Measurements from ENCODE around the gene TTLL5.
A peak's percentile ranks its signal among the peaks of the same experiment; 100 is the strongest.

The TTLL5 gene

DNA sequence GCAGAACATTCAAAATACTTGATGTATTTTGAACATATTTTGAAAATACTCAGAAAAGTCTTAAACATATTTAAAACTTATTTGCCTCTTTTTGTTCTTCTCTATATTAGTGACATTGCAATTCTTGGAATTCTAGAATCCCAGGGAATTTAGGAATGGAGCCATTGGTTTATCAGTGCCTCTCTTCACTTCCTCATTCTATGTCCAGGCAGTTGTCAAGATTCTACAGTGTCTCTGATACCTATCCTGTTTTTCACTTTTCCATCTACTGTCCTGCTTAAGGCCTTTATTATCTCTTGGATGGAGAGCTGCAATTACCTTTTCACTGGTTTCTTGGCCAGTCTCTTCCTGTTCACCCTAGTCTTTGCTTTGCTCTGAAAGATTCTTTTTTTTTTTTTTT lies 144.6 kb downstream of the TTLL5 start:
- DNase-seq: no peak

DNA sequence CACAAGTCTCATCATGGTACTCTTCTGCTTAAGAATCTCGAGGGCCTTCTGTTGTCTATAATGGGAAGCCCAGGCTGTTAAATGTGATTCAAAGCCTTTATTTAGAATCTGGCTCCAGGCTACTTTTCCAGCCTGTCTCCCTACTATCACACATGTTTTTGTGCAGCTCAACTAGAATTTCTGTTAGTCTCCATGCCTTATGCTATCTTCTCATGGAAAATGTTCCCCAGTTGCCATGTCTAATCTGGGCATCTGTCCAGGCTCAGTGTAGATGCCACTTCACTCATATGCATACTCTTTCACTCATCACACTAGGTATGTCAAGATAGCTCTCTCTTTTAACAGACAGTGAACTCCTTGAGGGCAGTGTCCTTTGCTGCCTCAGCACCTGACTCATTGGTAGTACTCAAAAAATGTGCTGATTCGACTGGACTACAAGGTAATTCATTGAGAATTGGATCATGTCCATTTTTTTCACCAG lies 145.3 kb downstream of the TTLL5 start:
- no peak for DNase-seq

DNA sequence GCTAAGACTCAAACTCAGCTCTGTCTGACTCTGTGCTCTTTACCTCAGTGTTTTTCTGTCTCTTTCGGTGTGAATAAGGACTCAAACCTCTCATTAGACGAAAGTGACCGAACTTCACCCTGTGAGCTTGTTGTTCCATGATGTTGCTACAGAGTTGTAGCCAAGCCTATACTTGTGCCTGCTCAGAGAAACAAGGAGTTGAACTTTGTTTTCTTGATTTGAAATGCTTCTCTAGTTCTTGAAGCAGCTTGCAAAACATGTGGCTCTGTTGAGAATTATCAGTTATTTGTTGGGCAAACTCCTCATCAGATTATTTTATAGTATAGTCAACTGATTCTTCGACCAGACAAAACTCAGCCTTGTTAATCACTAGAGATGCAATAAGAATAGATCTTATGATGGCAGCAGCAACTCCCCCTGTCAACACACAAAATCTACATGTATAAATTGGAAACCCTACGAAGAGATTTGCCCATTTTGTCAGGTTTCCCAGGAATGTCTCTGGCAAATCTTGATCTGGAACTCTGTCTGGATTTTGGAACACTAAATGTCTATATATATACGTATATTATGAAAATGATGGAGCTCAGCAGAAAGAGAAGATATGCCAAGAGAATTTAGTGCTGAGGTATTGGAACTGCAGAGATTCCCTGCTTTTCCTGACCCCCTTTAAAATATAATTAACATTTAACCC lies 146.8 kb downstream of the TTLL5 start:
- DNase-seq: no peak

DNA sequence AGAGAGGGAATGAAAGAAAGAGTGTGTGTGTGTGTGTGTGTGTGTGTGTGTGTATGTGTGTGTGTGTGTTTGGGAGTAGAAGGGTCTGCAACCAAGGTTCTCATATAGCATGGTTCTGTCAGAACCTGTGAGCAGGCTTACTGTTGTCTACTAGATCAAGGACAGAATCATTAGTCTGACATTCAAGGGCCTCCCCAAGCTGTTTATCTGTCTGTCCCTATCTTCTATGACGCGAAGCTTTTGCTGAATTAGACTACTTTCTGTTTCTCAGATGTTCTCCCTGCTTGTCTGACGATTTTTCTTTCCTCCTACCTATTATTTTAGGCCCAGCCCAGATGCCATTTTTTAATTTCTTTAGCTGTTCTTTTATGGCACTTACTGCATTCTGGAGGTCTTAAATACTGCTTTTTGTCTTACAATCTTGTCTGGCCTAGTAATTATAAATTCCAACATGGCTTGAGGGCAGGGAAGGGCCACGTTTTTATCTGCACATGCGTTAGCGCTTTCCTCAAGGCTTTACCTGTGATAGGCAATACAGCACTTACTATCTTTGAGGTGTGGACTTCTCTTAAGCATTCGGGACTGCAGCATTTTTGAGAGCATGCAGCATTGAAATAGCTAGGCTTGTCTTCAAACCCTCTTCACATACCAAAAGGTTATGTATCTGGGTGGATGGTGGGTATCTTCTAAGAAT lies 150.2 kb downstream of the TTLL5 start:
- DNase-seq: no peak

DNA sequence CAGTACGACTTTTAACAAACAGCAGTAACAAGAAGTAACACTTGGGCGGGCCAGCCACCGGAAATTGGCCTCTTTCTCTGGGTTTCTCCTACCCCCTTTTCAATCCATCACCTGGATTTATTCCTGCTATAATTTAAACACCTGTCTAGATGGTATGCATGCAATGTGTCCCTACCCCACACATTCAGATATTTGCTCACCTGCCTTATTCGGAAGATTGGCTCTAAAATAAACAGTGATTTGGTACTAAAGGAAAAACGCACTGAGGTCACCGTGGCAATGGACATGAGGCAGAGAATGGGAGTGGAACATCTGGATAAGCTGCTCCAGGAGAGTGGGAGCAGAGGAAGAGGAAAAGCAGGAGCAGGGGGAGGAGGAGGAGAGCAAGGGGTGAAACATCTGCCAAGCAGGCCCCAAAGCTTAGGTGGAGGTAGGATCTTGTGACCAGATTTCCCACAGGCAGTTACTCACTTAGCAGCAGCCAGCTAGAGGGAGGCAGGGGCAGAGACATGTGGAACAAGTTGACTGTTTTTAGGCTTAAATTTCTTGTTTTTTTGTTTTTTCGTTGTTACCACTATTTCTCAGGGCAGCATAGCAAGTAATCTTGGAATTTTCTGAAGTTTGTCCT lies 150.9 kb downstream of the TTLL5 start:
- DNase-seq: no peak

DNA sequence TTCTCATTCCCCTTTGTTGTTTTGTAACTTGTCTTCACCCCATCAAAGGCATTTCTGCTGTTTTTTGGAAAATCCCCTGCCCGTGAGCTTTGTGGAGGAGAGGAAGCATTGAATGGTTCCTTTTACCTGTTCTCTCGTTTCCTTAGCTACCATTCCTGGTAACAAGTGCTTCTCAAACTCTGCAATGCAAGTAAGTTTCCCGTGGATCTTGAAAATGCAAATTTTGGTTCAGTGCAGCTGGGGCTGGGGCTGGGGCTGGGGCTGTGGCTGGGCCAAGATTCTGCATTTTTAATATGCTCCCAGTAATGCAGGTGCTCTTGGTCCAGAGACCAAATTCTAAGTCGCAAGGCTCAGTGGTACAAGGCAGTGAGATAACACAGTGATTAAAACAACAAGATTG lies 151.6 kb downstream of the TTLL5 start:
- DNase-seq: no peak

DNA sequence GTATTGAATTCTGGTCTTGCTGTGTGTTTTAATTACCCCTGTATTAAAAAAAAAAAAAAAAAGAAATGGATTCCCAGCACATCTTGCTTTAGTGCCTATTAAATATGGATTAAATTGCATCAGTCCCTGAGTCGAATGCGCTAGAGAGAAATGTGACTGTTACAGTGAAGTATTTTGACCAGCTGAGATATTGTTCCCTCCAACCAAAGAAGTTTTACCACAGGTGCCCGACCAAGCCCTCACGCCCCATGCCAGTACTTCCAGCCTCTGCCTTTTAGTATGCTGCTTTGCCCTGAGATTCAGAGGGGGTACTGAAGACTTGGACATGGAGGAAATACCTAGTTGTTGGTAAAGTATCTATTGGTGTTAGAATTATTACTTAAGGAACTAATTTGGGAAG lies 159.7 kb downstream of the TTLL5 start:
- no peak for DNase-seq

DNA sequence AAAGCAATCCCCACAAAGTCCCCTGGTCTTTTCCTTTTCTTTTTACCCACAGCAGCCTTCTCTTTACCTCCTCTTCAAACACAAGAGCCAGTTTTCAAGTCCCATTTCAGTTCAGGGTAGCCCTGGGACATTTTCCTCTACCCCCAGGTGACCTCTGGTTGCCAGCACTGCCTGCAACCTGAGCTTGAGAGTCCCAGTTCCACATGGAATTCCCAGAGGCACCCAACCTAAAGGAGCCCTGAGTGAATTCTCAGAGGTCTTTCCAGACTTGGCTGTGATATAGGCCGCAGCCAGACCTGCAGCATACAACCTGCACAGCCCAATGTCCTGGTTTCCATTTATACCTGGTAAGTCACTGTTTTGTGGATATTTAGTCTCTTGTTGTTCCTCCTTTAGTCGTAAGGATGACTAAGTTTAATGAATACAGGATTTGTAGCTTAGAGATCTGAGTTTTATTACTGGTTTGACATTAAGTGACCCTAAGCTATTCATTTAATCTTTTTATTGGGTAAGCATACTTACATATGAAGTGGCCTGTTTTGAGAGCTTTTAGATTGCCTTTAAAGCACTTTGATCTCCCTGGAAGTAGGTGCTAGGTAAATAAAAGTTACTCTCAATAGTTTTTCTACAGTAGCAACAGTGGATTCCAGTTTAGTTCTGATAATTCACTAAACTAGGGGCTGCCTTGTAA lies 160.9 kb downstream of the TTLL5 start:
- no peak for DNase-seq

DNA sequence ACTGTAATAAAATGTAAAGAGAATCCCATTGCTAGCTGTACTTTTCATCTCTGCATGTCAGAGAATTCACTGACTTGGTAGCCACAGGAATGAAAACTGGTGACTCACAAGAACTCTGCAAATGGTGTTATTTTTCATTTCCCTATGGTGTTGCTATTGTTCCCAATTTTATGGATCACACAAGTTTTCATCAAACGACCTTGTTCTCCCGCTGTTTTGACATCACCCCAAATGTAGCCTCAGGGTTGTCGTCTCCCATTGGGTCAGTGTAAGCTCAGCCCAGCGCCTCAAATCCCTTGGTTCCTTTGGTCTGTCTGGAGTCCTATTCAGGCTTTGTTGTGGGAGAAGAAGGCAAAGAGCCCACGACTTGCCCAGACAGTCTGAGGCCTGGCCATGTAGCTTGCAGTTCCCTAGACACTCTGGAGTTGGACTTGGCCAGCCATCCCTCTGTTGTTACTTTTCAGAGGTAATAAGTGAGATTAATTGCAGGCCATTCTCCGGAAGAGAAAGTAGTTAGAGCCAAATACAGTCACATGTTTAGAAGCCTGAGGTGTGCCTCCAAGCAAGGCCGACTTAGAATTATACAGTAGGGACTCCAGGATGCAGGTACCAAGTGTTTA lies 161.6 kb downstream of the TTLL5 start:
- no peak for DNase-seq

DNA sequence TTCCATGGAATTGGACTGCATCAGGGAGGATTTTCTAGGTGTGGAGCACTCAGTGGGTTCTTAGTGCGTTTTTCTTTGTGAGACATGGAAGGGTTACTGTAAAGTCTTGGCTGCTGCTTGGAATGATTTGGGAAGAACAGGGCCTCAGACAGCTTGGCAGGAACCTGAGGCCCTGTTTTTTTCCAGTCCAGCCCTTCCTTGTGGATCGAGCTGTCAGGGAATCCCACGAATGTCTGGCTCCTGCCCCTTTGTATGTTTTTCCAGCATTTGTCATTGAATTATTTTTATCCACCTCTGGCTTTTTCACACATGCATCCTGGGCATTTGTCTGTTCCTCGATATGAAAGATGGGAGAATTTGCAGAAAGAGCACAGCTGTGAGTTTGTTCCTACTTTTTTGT lies 162.3 kb downstream of the TTLL5 start:
- no peak for DNase-seq

DNA sequence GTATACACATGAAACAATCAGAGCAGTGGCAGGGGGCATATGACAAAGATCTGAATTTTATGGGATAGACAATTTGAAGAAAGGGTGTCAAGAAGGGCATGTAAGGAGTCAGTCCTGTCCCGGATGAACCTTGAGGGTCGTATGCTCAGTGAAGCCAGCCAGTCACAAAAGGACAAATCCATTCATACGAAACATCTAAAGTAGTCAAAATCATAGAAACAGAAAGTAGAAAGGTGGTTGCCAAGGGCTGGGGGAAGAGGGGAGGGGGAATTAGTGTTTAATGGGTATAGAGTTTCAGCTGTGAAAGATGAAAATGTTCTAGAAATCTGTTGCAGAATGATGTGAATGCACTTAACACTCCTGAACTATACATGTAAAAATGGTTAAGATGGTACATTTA lies 163.3 kb downstream of the TTLL5 start:
- DNase-seq: no peak

DNA sequence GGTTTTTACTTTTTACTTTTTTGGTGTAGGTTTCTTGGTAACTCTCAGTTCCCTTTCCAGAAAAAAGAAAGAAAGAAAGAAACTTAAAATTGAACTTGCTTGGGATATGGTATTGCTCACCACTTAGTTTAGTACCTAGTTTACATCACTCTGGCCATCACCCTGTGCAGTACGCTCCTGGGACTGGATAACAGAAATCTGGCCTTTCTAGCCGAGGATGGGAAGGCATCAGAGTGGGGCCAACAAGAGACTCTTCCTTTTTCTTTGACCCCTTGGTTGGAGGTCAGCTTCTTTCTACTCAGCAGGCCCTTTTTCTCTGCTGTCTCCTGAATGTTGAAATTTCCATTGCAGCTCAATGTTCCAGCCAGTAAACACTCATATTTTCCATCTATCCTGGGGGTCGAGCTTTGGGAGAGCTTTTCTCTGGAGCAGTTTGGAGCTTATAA lies 164.1 kb downstream of the TTLL5 start:
- DNase-seq: no peak

DNA sequence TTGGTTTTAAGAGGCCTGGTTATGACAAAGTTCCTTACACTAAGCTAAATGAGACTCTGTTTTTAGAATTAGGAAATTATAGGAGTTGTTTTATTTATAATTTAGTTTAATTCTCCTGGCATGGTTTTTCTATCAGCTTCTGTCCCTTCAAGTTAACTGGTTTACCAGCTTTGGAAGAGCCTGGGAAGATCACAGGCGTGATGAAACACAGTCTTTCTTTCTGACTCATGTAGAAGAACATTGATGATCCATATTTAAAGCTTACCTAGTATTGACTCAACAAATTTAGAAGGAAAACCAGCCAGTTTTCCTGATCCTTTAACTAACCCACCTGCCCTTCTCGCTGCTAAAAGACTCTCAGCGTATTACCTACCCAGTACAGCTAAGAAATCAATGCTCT lies 165.6 kb downstream of the TTLL5 start:
- DNase-seq: no peak

DNA sequence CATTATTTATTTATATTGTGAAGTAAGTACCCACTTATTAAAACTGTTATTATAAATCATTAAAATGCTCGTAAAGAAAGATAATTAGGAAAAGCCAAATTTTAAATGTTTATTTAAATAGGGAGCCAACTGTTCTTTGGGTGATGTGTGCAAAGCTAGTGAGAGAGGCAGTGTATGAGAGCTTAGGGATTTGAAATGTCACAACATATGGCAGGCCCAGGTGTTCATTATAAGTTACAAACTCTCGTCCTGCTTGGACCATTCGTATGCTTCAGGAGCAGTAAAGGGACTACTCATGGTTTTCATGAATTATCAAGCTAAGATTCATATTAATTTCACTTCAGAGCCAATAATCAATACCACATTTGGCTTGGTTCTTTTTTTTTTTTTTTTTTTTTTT lies 166.3 kb downstream of the TTLL5 start:
- no peak for DNase-seq

DNA sequence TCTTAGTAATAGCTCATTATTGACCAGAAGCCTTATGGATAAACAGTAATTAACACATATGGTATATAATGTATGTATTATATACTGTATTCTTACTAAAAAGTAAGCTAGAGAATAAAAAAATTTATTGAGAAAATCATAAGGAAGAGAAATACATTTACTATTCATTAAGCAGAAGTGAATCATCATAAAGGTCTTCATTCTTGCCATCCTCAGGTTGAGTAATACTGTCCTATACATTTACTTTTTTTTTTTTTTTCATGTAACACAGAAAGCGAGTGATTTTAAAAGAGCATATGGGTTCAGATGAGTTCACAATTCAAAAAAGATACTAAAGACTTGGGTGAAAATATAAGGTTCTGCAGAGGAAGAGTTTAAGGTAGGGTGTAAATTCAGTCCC lies 168.3 kb downstream of the TTLL5 start:
- no peak for DNase-seq

DNA sequence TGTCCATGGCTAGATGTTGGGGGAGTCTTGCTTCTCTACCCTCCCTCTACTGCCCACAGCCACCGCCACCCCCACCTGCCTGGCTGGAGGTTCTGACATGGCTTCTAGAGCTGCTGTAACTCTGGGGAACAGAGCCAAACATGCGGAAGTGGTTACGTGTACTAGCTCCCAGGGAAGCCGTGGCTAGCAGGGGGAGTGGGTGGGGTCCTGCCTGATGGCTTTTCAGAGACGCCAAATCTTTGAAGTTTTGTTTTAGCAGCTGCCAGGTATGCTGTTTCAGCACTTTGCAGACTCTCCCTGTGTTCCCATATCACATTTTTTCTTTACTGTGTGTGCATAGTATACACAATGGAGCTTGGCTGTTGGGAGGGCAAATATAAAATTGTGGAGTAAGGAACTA lies 170.4 kb downstream of the TTLL5 start:
- DNase-seq: peak; percentile 0 to 50 (median 30)

DNA sequence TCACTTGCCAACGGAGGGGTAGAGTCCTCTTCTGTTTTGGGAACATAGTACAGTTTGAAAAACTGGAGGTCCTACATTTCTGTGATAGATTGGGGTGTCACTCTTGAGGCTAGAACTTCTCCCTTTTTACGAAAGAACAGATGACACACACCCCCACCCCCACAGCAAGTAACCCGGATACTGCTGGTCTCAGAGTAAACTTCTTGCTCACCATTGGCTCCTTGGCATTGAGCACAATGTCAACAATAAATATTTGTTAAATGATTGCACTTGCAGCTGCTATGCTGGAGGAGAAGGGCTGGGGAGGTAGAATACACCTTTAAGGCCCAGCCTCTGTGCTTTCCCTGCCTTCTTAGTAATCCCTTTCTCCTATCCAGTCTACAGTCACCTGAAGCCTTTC lies 170.9 kb downstream of the TTLL5 start:
- DNase-seq: no peak

DNA sequence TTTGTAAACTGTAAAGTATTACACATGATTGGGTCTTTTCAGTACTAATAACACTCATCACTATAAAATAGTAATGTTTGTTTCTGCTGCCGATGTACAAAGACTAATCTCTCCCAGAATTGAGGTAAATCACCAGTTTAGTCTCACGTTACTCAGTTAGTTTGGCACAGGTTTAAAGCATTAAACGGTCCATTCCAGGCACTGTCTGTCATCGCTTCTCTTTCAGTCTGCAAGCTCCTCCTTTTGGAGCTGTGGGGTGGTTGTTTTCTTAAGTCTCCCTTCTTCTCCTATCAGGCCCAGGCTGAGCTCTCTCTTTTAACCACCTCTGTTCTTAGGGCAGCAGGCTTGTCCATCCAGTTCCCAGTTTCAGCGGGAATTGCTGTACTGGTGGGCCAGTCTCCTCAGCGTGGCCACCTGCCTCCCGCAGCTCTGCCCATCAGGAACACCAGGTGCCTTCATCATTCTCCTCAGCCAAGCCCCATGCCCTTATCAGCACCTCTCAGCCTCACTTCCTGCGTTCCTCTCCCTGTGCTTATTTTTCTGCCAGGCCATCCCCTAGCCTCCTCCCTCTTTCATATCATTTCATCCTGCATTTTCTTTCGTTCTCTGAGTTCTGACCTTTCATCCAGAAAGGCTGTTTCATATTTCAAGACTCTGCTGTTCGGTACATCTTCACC lies 171.7 kb downstream of the TTLL5 start:
- DNase-seq: no peak

DNA sequence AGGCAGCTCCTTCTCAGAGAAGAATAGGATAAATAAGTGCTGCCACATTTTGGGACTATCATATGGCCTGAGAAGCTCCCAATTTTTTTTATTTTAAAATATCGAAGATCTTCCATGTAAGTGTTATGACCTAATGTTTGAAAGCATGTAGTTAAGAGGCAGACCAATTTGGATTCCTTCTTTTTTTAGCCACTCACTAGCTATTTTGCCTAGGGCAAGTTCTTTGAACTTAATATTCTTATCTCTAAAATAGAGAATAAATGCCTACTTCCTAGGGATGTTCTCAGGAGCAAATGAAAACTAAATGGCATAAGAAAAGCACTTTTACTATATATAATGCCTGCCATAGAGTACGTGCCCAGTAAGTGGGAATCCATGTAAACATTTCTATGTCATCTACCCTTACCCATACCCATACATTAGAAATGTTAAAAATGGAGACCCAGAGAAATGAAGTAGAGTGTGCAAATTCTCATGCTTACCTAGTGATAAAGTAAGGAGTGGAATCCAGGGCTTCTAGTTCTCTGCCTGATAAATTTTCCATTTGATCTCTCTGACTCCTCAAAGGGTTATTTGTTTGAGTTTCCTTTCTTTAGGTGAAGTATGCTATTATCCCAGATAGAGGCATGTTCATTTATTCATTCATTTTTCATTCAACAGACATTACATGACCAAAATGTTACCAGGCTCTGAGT lies 172.4 kb downstream of the TTLL5 start:
- DNase-seq: no peak

DNA sequence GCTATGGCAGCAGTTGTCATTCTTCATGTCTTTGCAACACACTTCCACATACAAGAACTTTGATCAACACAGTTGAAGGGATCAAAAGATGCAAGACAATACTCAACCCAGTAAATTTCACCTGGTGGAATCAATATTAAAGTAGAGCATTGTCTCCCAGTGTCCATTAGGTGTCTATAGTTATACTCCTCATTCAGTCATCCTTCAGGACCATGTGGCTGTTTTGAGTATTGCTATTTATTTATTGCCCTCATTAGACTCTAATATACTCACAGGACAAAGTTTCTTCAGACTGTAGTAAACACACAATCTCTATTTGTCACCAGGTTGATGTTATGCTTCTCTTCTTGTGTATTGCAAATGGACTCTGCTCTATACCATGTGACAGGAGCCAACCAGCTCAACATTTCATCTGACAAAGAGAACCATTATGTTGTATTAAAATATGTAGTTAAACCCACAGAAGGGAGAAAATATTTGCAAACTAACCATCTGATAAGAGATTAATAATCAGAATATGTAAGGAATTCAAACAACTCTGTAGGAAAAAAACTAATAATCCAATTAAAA lies 174.2 kb downstream of the TTLL5 start:
- no peak for DNase-seq

DNA sequence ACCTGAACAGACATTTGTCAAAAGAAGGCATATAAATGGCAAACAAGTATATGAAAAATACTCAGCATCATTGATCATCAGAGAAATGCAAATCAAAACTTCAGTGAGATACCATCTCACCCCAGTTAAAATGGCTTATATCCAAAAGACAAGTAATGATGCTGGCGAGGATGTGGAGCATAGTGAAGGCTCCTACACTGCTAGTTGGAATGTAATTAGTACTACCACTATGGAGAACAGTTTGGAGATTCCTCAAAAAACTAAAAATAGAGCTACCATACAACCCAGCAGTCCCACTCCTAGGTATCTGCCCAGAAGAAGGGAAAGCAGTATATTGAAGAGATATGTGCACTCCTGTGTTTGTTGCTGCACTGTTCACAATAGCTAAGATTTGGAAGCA lies 174.7 kb downstream of the TTLL5 start:
- no peak for DNase-seq

Measured in stimulated activated naive CD4-positive, alpha-beta T cell (primary cell).